Measurements from ENCODE around the gene AHDC1. TPM values are rescaled to one million over a fixed set of nuclear protein-coding genes. Genes with fewer than 3 reads are reported as not detected.
"Not testable (repeated sequence)": the region's sequence is repeated elsewhere in the genome, so short reads cannot be mapped to it uniquely, and the experiment has no call there.

Gene AHDC1
- total RNA-seq, 1 donor from 2014 or later = 23.7 TPM

DNA sequence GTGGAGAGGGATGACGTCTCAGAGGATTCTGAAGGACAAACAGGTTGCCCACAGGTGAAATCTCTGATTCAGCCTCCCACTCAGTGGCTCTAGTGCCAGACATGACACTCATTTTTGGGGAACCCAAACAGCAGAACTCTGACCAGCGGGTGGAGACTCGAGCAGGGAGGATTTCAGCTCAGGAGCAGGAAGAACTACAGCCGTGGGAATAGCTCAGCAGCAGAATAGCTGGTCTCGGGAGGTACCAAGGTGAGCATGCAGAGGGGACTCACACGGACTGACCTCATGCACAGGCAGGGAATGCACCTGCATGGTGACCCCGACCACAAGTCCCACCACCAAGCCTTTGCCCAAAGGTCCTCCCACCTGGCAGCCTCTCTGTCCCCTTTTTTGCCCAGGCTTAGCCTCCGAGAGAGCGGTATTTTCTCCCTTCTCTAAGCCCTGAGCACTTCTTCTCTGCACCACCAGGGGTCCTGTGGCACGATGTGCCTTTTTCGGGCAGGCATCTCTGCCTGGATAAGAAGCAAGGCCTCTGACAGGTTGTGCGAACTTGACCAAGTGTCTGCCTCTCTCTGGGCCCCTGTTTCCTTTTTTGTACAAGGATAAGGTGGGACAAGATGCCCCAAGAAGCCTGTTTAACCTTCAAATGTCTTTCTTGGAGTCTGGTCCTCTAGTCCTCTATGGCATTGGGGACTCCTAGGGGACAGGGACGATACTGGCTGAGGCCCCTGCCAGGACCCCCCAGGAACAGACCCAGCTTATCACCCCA lies 39.8 kb upstream of the AHDC1 start:
- Histone ChIP-seq H3K4me1 (peaks cover 8% of the 10 kb centered on the region), H3K27me3 (ENCODE audit: low read depth) (no peaks in the 10 kb centered on the region), H3K27ac (no peak overlapping the region), H3K9me3 (no peaks in the 10 kb centered on the region), H3K4me3 (no peak overlapping the region), H3K36me3 (no peaks in the 10 kb centered on the region)
- DNase-seq (peak; percentile 64), ATAC-seq (peak; percentile 78 to 85)
- TF ChIP-seq, protein P1, sequence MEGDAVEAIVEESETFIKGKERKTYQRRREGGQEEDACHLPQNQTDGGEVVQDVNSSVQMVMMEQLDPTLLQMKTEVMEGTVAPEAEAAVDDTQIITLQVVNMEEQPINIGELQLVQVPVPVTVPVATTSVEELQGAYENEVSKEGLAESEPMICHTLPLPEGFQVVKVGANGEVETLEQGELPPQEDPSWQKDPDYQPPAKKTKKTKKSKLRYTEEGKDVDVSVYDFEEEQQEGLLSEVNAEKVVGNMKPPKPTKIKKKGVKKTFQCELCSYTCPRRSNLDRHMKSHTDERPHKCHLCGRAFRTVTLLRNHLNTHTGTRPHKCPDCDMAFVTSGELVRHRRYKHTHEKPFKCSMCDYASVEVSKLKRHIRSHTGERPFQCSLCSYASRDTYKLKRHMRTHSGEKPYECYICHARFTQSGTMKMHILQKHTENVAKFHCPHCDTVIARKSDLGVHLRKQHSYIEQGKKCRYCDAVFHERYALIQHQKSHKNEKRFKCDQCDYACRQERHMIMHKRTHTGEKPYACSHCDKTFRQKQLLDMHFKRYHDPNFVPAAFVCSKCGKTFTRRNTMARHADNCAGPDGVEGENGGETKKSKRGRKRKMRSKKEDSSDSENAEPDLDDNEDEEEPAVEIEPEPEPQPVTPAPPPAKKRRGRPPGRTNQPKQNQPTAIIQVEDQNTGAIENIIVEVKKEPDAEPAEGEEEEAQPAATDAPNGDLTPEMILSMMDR (IDR thresholded peaks at IDR 0.05) = peak; percentile 87
- intact Hi-C loops (cut with DNase I) = no loop called here

DNA sequence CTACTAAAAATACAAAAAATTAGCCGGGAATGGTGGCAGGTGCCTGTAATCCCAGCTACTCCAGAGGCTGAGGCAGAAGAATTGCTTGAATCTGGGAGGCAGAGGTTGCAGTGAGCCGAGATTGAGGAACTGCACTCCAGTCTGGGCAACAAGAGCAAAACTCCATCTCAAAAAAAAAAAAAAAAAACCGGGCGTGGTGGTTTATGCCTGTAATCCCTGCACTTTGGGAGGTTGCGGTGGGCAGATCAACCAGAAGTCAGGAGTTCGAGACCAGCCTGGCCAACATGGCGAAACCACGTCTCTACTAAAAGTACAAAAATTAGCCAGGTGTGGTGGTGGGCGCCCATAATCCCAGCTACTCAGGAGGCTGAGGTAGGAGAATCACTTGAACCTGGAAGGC lies 36.6 kb upstream of the AHDC1 start:
- intact Hi-C loops (cut with DNase I); H3K9me3 ChIP-seq; ATAC-seq; H3K27ac ChIP-seq; H3K36me3 ChIP-seq; H3K27me3 ChIP-seq (ENCODE audit: low read depth); DNase-seq; H3K4me3 ChIP-seq: not testable (repeated sequence)
- peaks cover 22% of the 10 kb centered on the region for H3K4me1 ChIP-seq

DNA sequence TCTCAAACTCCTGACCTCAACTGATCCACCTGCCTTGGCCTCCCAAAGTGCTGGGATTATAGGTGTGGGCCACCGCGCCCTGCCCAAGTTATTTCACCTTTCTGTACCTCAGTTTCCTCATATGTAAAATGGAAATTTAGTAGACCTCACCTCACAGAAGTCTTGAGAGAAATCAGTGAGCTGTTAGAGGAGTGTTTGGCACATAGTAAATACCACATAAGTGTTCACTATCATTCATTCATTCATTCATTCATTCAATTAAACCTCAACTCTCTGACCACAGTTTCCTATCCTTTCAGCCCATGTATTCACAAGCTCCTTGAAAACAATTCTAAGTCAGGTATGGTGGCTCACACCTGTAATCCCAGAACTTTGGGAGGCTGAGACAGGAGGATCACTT lies 34.9 kb upstream of the AHDC1 start:
- Histone ChIP-seq H3K4me1 (peaks cover 29% of the 10 kb centered on the region), H3K4me3 (no peak overlapping the region), H3K9me3 (no peaks in the 10 kb centered on the region), H3K27ac (no peak overlapping the region), H3K36me3 (no peaks in the 10 kb centered on the region), H3K27me3 (ENCODE audit: low read depth) (peaks cover 4% of the 10 kb centered on the region)
- ATAC-seq (no peak), DNase-seq (no peak)
- TF ChIP-seq, protein P1 (IDR thresholded peaks at IDR 0.05) = no peak
- intact Hi-C loops (cut with DNase I) = no loop called here

DNA sequence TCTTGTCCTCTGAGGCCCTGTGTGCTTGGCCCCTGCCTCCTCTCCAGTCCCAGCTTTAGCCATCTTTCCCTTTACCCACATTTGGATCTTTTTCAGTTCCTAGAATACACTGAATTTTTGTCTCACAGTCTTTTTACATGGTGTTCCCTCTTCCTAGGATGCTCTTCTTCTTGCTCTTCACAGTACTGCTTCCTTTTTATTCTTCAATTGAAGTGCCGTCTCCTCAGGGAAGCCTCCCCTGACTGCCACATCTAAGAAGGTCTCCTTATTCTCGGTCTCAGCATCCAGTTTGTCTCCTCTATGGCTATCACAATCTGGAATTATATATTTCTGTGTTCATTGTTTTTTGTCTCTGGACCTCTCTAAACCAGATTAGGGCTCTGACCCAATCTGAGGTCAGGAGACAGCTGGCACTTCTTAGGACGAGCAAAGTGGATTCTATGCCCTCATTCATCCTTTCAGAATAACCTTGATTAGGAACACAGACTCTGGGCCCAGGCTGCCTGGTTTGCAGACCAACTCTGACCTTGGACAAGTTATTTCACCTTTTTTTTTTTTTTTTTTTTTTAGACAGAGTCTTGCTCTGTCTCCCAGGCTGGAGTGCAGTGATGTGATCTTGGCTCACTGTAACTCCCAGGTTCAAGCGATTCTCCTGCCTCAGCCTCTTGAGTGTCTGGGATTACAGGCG lies 34.2 kb upstream of the AHDC1 start:
- TF ChIP-seq, protein P1 (IDR thresholded peaks at IDR 0.05) = no peak
- intact Hi-C loops (cut with DNase I) = no loop called here
- H3K36me3 ChIP-seq = no peaks in the 10 kb centered on the region
- peaks cover 30% of the 10 kb centered on the region for H3K4me1 ChIP-seq
- H3K9me3 ChIP-seq = no peaks in the 10 kb centered on the region
- ATAC-seq = no peak
- no peak overlapping the region for H3K4me3 ChIP-seq
- H3K27me3 ChIP-seq (ENCODE audit: low read depth) = peaks cover 6% of the 10 kb centered on the region
- no peak overlapping the region for H3K27ac ChIP-seq
- DNase-seq = no peak

DNA sequence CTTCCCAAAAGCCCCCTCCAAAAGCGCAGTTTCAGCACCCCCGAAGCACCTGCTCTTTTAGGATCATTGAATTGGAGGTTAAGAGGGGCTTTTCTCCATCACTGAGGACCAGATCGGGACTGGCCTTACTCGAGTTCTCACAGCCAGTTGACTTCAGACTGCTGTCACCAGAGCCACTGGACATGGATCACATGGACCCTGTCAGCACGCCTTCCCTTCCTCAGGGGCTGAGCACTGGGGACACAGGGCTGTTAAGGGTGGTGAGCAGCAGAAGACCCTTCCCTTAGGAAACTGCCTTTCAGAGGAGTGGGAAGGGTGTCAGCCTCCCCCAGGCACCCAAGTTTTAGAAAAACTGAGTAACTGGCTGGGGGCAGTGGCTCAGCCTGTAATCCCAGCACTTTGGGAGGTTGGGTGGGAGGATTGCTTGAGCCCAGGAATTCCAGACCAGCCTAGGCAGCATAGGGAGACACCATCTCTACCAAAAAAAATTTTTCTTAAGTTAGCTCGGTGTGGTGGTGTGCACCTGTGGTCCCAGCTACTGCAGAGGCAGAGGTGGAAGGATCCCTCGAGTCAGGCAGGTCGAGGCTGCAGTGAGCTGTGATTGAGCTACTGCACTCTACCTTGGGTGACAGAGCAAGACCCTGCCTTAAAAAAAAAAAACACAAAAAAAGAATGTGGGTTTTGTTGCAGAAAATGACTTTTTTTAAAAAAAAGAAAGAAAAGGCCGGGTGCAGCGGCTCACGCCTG lies 31.6 kb upstream of the AHDC1 start:
- peaks cover 6% of the 10 kb centered on the region for H3K27me3 ChIP-seq (ENCODE audit: low read depth)
- H3K9me3 ChIP-seq = no peaks in the 10 kb centered on the region
- peaks cover 56% of the 10 kb centered on the region for H3K4me1 ChIP-seq
- TF ChIP-seq, protein P1 (IDR thresholded peaks at IDR 0.05) = no peak
- peak overlapping the region; percentile 90 for H3K27ac ChIP-seq
- H3K36me3 ChIP-seq = no peaks in the 10 kb centered on the region
- peak overlapping the region; percentile 61 for H3K4me3 ChIP-seq
- DNase-seq (no peak), ATAC-seq (no peak)
- intact Hi-C loops (cut with DNase I) = no loop called here
